DOHH2 (cell line): ENCODE results near the gene RIPK1.
A peak's percentile ranks its signal among the peaks of the same experiment; 100 is the strongest.

ENCODE experiments used
- H3F3A ChIP-seq: fragments of 200-600 bp; sonication (generic), shearing (Covaris generic); 2 replicates; pipeline ENCODE4 v1.6.0; 2016; ENCODE audit warnings: antibody characterized with exemption, mild to moderate bottlenecking; ENCODE audit not compliant: control insufficient read depth, insufficient read depth
- H3K27ac ChIP-seq: fragments of 200-600 bp; sonication (generic); 2 replicates; pipeline ENCODE4 v1.5.1; 2014; ENCODE audit warnings: low read depth, mild to moderate bottlenecking, low read length, moderate library complexity
- H3K27me3 ChIP-seq: fragments of 200-600 bp; sonication (generic); 2 replicates; pipeline ENCODE4 v1.6.1; 2014; ENCODE audit warnings: mild to moderate bottlenecking, low read length, mixed read lengths; ENCODE audit not compliant: control insufficient read depth
- H3K36me3 ChIP-seq: fragments of 200-600 bp; sonication (generic); 2 replicates; pipeline ENCODE4 v1.6.1; 2014; ENCODE audit warnings: mild to moderate bottlenecking, low read length, moderate library complexity, mixed read lengths; ENCODE audit not compliant: control insufficient read depth
- H3K4me1 ChIP-seq: fragments of 200-600 bp; sonication (generic); 2 replicates; pipeline ENCODE4 v1.6.1; 2014; ENCODE audit warnings: mild to moderate bottlenecking, low read length, mixed read lengths; ENCODE audit not compliant: control insufficient read depth
- H3K4me2 ChIP-seq: fragments of 200-600 bp; sonication (generic); 2 replicates; pipeline ENCODE4 v1.6.0; 2014; ENCODE audit warnings: mild to moderate bottlenecking, low read length, moderate library complexity
- H3K4me3 ChIP-seq: fragments of 200-600 bp; sonication (generic); 2 replicates; pipeline ENCODE4 v1.5.1; 2014; ENCODE audit warnings: mild to moderate bottlenecking, low read length, mixed read lengths
- H3K79me2 ChIP-seq: fragments of 200-600 bp; sonication (generic); 2 replicates; pipeline ENCODE4 v1.6.1; 2014; ENCODE audit warnings: mild to moderate bottlenecking, low read length, mixed read lengths; ENCODE audit not compliant: control insufficient read depth
- H3K9me2 ChIP-seq: fragments of 200-600 bp; sonication (generic); replicated peaks from 2 replicates; pipeline ENCODE4 v1.6.1; 2014; ENCODE audit warnings: mild to moderate bottlenecking, low read length, mixed read lengths; ENCODE audit not compliant: control insufficient read depth
- H3K9me3 ChIP-seq: fragments of 200-600 bp; sonication (generic); 2 replicates; pipeline ENCODE4 v1.6.1; 2014; ENCODE audit warnings: antibody characterized with exemption, low read length, mixed read lengths; ENCODE audit not compliant: control insufficient read depth, insufficient read depth
- H4K20me1 ChIP-seq: fragments of 200-600 bp; sonication (generic); 2 replicates; pipeline ENCODE4 v1.6.0; 2014; ENCODE audit warnings: low read depth, mild to moderate bottlenecking, antibody characterized with exemption, low read length, moderate library complexity; ENCODE audit not compliant: control insufficient read depth, insufficient read depth
- CTCF ChIP-seq: fragments of 200-600 bp; sonication (generic); IDR thresholded peaks from one replicate; pipeline ENCODE4 v1.5.1; 2014; ENCODE audit warnings: antibody characterized with exemption, mild to moderate bottlenecking, low read depth, low read length; ENCODE audit not compliant: poor library complexity, severe bottlenecking
- EZH2phosphoT487 ChIP-seq: fragments of 200-600 bp; sonication (generic); IDR thresholded peaks from 2 replicates; pipeline ENCODE4 v1.6.1; 2017; ENCODE audit warnings: borderline replicate concordance, mild to moderate bottlenecking, antibody characterized with exemption, low read length, moderate library complexity, mixed read lengths

Gene RIPK1

GRCh38 chr6:3022765-3023662, 45.3 kb upstream of the RIPK1 start:
- H3K36me3 ChIP-seq, result peaks cover 13% of the 10 kb centered on the region
- peak overlapping the region; percentile 80 for H3K4me2 ChIP-seq
- H3K27ac ChIP-seq, result peak overlapping the region; percentile 98
- H3K79me2 ChIP-seq, result peaks cover 22% of the 10 kb centered on the region
- TF ChIP-seq CTCF (no peak), EZH2phosphoT487 (no peak)
- no peaks in the 10 kb centered on the region for H3K9me3 ChIP-seq
- H3K9me2 ChIP-seq, result no peaks in the 10 kb centered on the region
- H3F3A ChIP-seq, result peaks cover 39% of the 10 kb centered on the region
- H3K4me1 ChIP-seq, result peaks cover 68% of the 10 kb centered on the region
- no peaks in the 10 kb centered on the region for H3K27me3 ChIP-seq
- H3K4me3 ChIP-seq, result peak overlapping the region; percentile 85
- H4K20me1 ChIP-seq, result no peaks in the 10 kb centered on the region

GRCh38 chr6:3023663-3024483, 44.4 kb upstream of the RIPK1 start:
- no peaks in the 10 kb centered on the region for H4K20me1 ChIP-seq
- peaks cover 76% of the 10 kb centered on the region for H3K4me1 ChIP-seq

More at GRCh38 chr6:3023663-3024483, 44.4 kb upstream of the RIPK1 start:
- peaks cover 36% of the 10 kb centered on the region for H3F3A ChIP-seq
- peak overlapping the region; percentile 85 for H3K4me3 ChIP-seq
- H3K27ac ChIP-seq, result peak overlapping the region; percentile 98
- TF ChIP-seq CTCF, result no peak
- TF ChIP-seq EZH2phosphoT487, result no peak
- H3K9me2 ChIP-seq, result no peaks in the 10 kb centered on the region
- H3K27me3 ChIP-seq, result no peaks in the 10 kb centered on the region
- H3K4me2 ChIP-seq, result peak overlapping the region; percentile 80
- H3K9me3 ChIP-seq, result peaks cover 3% of the 10 kb centered on the region; the same call in 1 of the 2 replicates
- peaks cover 13% of the 10 kb centered on the region for H3K36me3 ChIP-seq
- H3K79me2 ChIP-seq, result peaks cover 22% of the 10 kb centered on the region
